Activated CD4-positive, alpha-beta memory T cell treated with anti-CD3 and anti-CD28 coated beads for 36 hours (primary cell): ENCODE results near the gene LRP5. TPM values are rescaled to one million over a fixed set of nuclear protein-coding genes. Genes with fewer than 3 reads are reported as not detected.

Experiments used
- CTCF ChIA-PET: fragments of 350-600 bp; sonication (Branson Sonifier 250); formaldehyde crosslinking; loops from one replicate; lab custom pipeline; 2021; ENCODE audit warnings: antibody characterized with exemption, inconsistent platforms; lab: Charles Lee
- POLR2A ChIA-PET: fragments of 350-600 bp; sonication (Branson Sonifier 250); formaldehyde crosslinking; loops from one replicate; lab custom pipeline; 2021; ENCODE audit warnings: antibody characterized with exemption; lab: Charles Lee
- DNase-seq: peaks from one replicate; pipeline ENCODE4 v3.0.0-alpha.2; 2020
- H3K27ac Mint-ChIP-seq: one replicate; pipeline ENCODE4 v1.8.0; 2021; ENCODE audit warnings: mixed read lengths
- H3K27me3 Mint-ChIP-seq: one replicate; pipeline ENCODE4 v1.8.0; 2021; ENCODE audit warnings: mixed read lengths
- H3K36me3 Mint-ChIP-seq: one replicate; pipeline ENCODE4 v1.8.0; 2021; ENCODE audit warnings: mixed read lengths
- H3K4me1 Mint-ChIP-seq: one replicate; pipeline ENCODE4 v1.8.0; 2021; ENCODE audit warnings: low read depth, mixed read lengths
- H3K4me3 Mint-ChIP-seq: one replicate; pipeline ENCODE4 v1.8.0; 2021; ENCODE audit warnings: mild to moderate bottlenecking, mixed read lengths
- H3K9me3 Mint-ChIP-seq: one replicate; pipeline ENCODE4 v1.8.0; 2021; ENCODE audit warnings: mixed read lengths
- intact Hi-C: fragments of 100-400 bp; cut with micrococcal nuclease; formaldehyde crosslinking; loops from one replicate; pipeline ENCODE4 v1.15.1; 2023
- total RNA-seq, 2 experiments: library from RNA; stranded (reverse); gene quantifications; one replicate each; pipeline ENCODE4 v1.2.3, GENCODE V29; 2021

Gene LRP5
- total RNA-seq, 2 experiments from 2014 or later, result 6.1 to 7.6 TPM

DNA sequence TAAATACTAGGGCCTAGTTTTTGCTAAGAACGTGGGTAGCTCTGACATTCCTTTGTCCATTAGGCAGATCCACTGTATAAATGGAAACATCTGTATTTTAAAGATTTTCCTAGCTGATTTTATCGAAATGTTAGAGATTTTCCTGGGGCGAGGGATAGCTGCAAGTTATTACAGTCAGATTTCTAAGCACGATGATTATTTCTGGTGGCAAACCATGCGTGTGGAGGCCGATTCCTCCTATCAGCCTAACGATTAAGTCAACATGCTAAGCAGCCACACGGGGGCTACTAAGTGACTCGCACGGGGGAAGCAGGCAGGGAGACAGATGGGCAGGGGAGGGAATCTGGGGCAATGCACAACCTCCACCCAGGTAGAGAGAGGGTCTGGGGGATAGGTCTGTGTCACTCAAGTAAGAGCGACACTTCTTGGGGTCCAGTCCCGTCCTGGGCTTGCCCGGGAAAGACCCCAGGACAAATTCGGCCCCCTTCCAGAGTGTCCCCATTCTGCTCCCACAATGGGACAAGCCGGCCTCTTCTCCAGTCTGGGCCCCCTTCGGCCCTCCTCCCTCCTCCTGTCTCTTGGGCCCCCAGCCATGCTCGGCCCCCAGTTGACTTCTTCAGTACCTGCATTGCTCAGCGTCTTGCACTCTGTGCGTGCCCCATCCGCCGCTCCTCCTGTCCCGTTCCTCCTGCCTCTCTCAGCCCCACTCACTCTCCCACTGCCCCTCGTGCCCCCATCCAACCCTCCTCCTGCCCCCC lies 41.2 kb upstream of the LRP5 start:
- intact Hi-C loops, result loop anchor here (1.0 to 10.0 kb wide), 3 partner anchors 26 to 191 kb away; partner anchors contain the start of genes KMT5B and PPP6R3
- CTCF ChIA-PET, result interaction anchor here (0.6 to 3.5 kb wide), 10 partner anchors 12 to 191 kb away, joined by 3 to 46 read pairs (median 3); no protein-coding TSS in a partner anchor
- no peaks in the 10 kb centered on the region for H3K9me3 Mint-ChIP-seq
- H3K4me1 Mint-ChIP-seq, result peaks cover 24% of the 10 kb centered on the region
- DNase-seq, result peak; percentile 66
- no peaks in the 10 kb centered on the region for H3K27me3 Mint-ChIP-seq
- H3K36me3 Mint-ChIP-seq, result peaks cover 6% of the 10 kb centered on the region
- POLR2A ChIA-PET, result interaction anchor here (0.9 to 1.9 kb wide), 4 partner anchors 13 to 40 kb away, joined by 3 to 8 read pairs (median 5); no protein-coding TSS in a partner anchor
- peak overlapping the region; percentile 97 for H3K4me3 Mint-ChIP-seq
- peak overlapping the region; percentile 86 for H3K27ac Mint-ChIP-seq

DNA sequence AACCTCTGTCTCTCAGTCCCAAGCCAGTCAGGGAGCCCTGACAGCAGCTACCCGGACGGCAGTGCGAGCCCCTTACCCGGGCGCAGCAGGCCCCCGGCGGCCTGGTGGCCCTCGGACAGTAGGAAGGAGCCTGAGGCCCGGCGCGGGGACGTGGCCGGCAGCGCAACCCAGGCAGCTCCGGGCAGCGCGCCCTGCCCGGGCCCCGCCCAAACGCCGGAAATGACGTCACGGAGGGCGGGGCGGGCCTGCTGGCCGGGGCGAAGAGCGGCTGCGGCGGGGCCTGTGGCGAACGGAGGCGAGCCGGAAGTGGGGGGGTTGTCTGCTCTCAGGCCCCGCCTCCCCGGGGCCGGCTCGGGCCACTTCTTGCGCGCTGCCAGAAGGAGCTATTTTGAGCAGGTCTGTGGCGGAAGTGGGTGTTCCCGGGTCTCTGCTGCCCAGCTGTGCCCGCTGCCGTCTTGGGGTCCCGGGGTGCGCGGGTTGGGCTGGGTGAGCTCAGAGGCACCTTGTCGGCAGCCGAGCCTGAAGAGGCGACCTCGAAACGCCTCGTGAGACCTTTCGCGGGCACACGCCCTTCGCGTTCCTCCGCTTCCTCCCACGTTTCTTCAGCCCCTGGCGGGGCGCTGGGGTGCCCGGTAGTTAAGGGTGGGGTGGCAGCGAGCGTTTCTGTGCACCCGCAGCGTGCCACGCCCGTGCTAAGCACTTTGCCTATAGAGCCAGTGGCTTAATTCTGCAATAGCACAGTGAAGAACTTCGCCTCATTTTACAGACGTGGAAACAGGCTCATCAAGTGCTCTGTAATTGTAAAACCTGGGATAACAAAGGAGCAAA lies 40.4 kb upstream of the LRP5 start, which contains the start of gene C11orf24:
TSS of gene C11orf24 (minus strand) at position 193 of the 828 bp plus-strand sequence. CDS start 8,206 bp downstream, outside the sequence.
- Mint-ChIP-seq H3K4me3 (peak within 1 kb of the TSS; percentile 97), H3K4me1 (peaks cover 24% of the 10 kb centered on the region), H3K36me3 (peaks cover 2% of the 10 kb centered on the region), H3K9me3 (no peaks in the 10 kb centered on the region), H3K27me3 (no peaks in the 10 kb centered on the region), H3K27ac (peak within 1 kb of the TSS; percentile 93)
- ChIA-PET CTCF (interaction anchor here (0.9 to 3.5 kb wide), 7 partner anchors 11 to 116 kb away, joined by 3 to 46 read pairs (median 4); no protein-coding TSS in a partner anchor), POLR2A (interaction anchor here (0.6 to 1.9 kb wide), 7 partner anchors 10 to 188 kb away, joined by 3 to 8 read pairs (median 3); no protein-coding TSS in a partner anchor)
- peak; percentile 95 for DNase-seq
- intact Hi-C loops, result loop anchor here (1.0 to 10.0 kb wide), 3 partner anchors 25 to 190 kb away; partner anchors contain the start of genes KMT5B and PPP6R3

DNA sequence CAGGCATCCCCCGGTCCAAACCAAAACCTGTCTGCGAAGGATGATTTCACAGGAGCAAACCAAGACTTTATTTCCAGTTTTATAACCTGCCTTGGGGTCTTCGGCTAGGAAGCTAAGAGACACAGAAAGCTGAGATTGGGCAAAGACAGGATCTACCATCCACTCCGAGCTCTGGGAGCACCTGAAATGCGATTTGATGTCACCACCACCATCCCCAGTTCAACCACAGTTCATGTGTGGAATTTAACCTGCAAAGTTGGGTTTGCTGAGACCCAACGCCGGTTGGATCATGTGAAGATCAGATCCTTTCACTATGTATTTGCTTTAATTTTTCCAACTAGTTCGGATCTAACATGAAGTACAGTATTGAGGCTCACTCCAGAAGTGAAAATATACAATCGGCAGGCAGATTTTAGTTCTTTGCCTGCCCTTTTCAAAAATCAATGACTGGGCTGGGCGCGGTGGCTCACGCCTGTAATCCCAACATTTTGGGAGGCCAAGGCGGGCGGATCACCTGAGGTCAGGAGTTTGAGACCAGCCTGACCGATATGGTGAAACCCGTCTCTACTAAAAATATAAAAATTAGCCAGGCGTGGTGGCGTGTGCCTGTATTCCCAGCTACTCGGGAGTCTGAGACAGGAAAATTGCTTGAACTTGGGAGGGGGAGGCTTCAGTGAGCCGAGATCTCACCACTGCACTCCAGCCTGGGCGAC lies 39.2 kb upstream of the LRP5 start:
- H3K27ac Mint-ChIP-seq, result no peak overlapping the region
- no peaks in the 10 kb centered on the region for H3K27me3 Mint-ChIP-seq
- H3K4me3 Mint-ChIP-seq, result peak overlapping the region; percentile 97
- H3K4me1 Mint-ChIP-seq, result peaks cover 24% of the 10 kb centered on the region
- no peaks in the 10 kb centered on the region for H3K9me3 Mint-ChIP-seq
- ChIA-PET POLR2A (interaction anchor here (1.0 to 1.6 kb wide), 2 partner anchors 24 to 183 kb away, joined by 3 to 8 read pairs; no protein-coding TSS in a partner anchor), CTCF (interaction anchor here (1.5 to 3.5 kb wide), 3 partner anchors 11 to 115 kb away, joined by 3 to 28 read pairs (median 5); no protein-coding TSS in a partner anchor)
- intact Hi-C loops, result loop anchor here (5.0 to 10.0 kb wide), 2 partner anchors 58 to 189 kb away; partner anchors contain the start of genes KMT5B and PPP6R3
- no peak for DNase-seq
- peaks cover 2% of the 10 kb centered on the region for H3K36me3 Mint-ChIP-seq

DNA sequence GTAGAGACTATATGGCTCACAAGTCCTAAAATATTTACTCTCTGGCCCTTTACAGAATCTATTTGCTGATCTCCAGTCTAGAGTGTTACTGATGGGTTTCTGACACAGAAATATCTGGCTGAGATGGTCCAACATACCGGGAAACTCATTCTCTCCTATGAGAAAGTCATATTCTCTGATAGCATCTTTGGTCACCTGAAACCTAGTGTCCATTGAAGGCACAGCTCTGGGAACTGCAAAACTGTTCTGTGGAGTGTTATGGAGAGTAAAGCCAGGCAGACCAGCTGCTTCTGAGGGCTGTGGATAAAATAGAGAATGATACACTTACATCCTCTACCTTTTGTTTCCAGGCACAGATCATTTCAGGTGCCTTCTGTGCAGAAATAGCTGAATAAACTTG lies 38.1 kb upstream of the LRP5 start:
- Mint-ChIP-seq H3K27me3 (no peaks in the 10 kb centered on the region), H3K4me1 (peaks cover 22% of the 10 kb centered on the region), H3K36me3 (peaks cover 2% of the 10 kb centered on the region), H3K4me3 (no peak overlapping the region), H3K9me3 (no peaks in the 10 kb centered on the region), H3K27ac (no peak overlapping the region)
- POLR2A ChIA-PET, result no interaction called here
- CTCF ChIA-PET, result interaction anchor here (0.7 to 1.2 kb wide), 3 partner anchors 22 to 27 kb away, joined by 3 to 4 read pairs (median 4); no protein-coding TSS in a partner anchor
- DNase-seq, result no peak
- intact Hi-C loops, result loop anchor here (5.0 to 10.0 kb wide), 2 partner anchors 60 to 188 kb away; partner anchors contain the start of genes KMT5B and PPP6R3

DNA sequence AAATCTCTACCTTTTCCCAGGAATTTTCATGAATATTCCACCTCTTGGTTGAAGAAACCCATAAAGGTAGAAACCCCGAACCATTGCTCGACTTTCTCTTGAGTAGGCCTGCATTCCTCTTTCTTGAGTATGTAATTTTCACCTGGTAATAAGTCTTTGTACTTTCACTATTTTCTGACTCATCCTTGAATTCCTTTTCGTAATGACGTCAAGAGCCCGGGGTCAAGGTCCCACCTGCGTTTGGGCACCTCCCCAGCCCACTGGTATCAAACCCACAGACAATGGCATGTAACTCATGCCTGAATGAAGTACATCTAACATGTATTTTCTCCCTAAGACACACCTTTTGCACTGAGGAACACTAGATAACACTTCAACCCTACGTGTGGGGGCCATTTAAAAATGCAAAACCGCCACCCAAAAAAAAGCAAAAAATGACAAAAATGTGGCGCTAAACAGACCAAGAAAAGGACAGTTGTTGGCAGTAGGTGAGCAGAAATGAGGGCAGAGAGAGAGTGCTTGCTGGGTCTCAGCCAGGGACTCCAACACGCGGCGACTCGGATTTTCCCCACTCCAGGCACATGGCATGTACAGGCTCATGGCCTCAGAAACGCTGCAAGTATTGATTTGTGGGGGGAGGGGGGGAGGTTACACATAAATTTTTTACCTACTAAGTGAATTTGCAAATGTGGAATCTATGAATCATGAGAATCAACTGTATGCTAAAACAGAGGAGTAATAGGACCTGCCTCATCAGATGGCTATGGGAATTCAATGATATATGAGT lies 36.5 kb upstream of the LRP5 start:
- CTCF ChIA-PET, result no interaction called here
- H3K27me3 Mint-ChIP-seq, result peaks cover 1% of the 10 kb centered on the region
- POLR2A ChIA-PET, result no interaction called here
- no peak overlapping the region for H3K4me3 Mint-ChIP-seq
- intact Hi-C loops, result loop anchor here (10.0 kb wide), 1 partner anchor 61 kb away; the partner anchor contains the start of gene KMT5B
- peaks cover 13% of the 10 kb centered on the region for H3K4me1 Mint-ChIP-seq
- DNase-seq, result no peak
- no peaks in the 10 kb centered on the region for H3K9me3 Mint-ChIP-seq
- H3K27ac Mint-ChIP-seq, result no peak overlapping the region
- H3K36me3 Mint-ChIP-seq, result peaks cover 2% of the 10 kb centered on the region

DNA sequence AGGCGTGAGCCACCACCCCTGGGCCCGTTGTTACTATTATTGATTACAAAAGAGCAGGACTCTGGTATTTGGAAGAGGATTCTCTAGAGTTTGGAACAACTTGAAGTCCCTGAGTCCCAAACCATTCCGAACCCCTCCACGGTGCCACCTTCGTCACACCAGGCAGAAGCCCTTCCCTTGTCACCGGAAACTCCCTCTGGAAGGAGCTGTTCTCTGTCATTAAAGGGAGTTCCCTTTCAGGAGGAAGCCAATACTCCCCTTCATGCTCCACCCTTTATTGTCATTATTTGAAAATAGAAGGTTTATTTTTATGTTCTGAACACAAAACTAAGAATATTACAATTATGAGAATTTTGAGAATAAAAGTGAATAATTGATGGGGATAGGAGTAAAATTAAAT lies 35.5 kb upstream of the LRP5 start:
- ChIA-PET CTCF (interaction anchor here (0.6 kb wide), 1 partner anchor 280 kb away, joined by 3 read pairs; no protein-coding TSS in a partner anchor), POLR2A (no interaction called here)
- intact Hi-C loops, result loop anchor here (10.0 kb wide), 1 partner anchor 62 kb away; the partner anchor contains the start of gene KMT5B

DNA sequence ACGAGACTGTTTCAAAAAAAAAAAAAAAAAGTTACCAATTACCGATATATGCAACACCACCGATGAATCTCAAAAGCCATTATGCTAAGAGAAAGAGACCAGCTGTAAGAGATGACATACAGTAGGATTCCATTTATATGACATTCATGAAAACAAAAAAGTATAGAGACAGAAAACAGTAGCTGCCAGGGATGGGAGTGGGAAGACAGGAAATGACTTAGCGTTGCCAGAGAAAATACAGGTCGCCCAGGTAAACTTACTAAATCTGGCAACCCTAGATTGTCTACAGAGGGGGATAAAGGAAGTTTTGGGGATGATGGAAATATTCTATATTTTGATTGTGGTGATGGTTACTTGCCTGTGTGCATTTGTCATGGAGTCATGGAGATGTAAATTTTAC lies 32.7 kb upstream of the LRP5 start:
- Mint-ChIP-seq H3K4me3 (no peak overlapping the region), H3K27ac (no peak overlapping the region), H3K36me3 (peaks cover 2% of the 10 kb centered on the region), H3K4me1 (peaks cover 21% of the 10 kb centered on the region), H3K27me3 (peaks cover 5% of the 10 kb centered on the region), H3K9me3 (peaks cover 5% of the 10 kb centered on the region)
- no peak for DNase-seq
- ChIA-PET CTCF (interaction anchor here (0.7 to 2.1 kb wide), 3 partner anchors 14 to 22 kb away, joined by 3 to 15 read pairs (median 4); no protein-coding TSS in a partner anchor), POLR2A (no interaction called here)
- intact Hi-C loops, result loop anchor here (10.0 kb wide), 1 partner anchor 65 kb away; the partner anchor contains the start of gene KMT5B

More for the DNA sequence above, 35.5 kb upstream of the LRP5 start:
- H3K27me3 Mint-ChIP-seq, result peaks cover 1% of the 10 kb centered on the region
- peaks cover 15% of the 10 kb centered on the region for H3K4me1 Mint-ChIP-seq
- no peak for DNase-seq
- no peak overlapping the region for H3K4me3 Mint-ChIP-seq
- peaks cover 2% of the 10 kb centered on the region for H3K36me3 Mint-ChIP-seq
- no peak overlapping the region for H3K27ac Mint-ChIP-seq
- no peaks in the 10 kb centered on the region for H3K9me3 Mint-ChIP-seq

DNA sequence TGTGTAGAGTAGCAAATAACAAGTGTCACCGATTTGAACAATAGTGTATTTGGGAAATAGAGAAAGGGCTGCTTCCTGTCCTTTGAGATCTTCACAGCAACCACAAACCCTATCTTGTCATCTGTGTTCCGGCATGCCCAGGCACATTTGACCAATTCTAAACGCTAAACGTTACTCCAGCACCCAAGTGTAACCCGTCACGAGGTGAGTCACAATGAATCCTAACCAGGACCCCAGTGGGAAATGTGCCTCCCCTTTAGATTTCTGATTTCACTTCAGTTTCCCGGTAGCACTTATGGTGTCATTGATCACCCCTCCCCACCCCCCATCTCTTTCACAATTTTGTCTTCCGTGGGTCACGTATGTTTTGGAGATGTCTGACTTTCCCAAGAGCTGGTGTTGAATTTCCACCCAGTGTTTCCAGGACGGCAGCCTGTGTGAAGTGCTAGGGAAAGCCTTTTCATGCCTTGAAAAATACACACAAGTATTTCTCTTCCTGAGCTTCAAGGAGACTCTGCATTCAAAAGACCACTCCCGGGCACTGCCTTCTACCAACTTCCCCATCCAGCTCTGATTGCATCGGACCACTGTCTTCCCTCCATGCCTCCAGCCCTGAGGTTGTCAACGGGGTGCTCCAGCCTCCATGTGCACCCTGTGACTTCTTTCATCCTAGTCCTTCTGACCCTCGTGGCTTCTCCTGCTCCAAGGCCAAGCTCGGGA lies 30.1 kb upstream of the LRP5 start:
- CTCF ChIA-PET, result interaction anchor here (0.5 to 3.5 kb wide), 3 partner anchors 10 to 15 kb away, joined by 4 to 19 read pairs (median 4); partner anchors contain the start of gene C11orf24
- Mint-ChIP-seq H3K4me3 (peak overlapping the region; percentile 27), H3K4me1 (peaks cover 19% of the 10 kb centered on the region), H3K9me3 (peaks cover 8% of the 10 kb centered on the region), H3K27me3 (peaks cover 8% of the 10 kb centered on the region), H3K36me3 (peaks cover 2% of the 10 kb centered on the region), H3K27ac (peak overlapping the region; percentile 39)
- POLR2A ChIA-PET, result interaction anchor here (0.9 kb wide), 1 partner anchor 10 kb away, joined by 3 read pairs; no protein-coding TSS in a partner anchor
- intact Hi-C loops, result no loop called here
- peak; percentile 72 for DNase-seq

DNA sequence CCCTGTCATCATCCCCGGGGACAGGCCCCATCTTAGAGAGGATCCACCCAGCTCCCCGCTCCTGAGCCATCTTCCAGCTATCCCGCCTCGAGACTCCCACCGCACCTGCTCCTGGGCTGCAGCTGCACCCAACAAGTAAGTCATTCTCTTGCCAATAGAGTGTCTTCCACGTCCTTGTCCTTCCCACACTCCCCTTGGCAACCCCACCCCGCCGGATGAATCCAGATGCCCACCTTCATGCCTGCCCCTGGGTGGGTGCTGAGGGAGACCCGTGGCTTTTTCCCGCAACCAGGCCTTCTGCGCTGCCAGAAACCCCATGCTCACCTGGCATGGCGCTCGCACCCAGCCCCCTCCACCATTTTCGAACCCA lies 29.5 kb upstream of the LRP5 start:
- H3K27ac Mint-ChIP-seq, result peak overlapping the region; percentile 10
- CTCF ChIA-PET, result interaction anchor here (0.5 to 3.5 kb wide), 3 partner anchors 11 to 361 kb away, joined by 3 to 19 read pairs (median 4); partner anchors contain the start of gene C11orf24
- POLR2A ChIA-PET, result interaction anchor here (0.9 kb wide), 1 partner anchor 11 kb away, joined by 3 read pairs; no protein-coding TSS in a partner anchor
- peaks cover 2% of the 10 kb centered on the region for H3K36me3 Mint-ChIP-seq
- peaks cover 9% of the 10 kb centered on the region for H3K27me3 Mint-ChIP-seq
- H3K4me3 Mint-ChIP-seq, result no peak overlapping the region
- peaks cover 8% of the 10 kb centered on the region for H3K9me3 Mint-ChIP-seq
- intact Hi-C loops, result no loop called here
- DNase-seq, result no peak
- peaks cover 19% of the 10 kb centered on the region for H3K4me1 Mint-ChIP-seq
